ENCODE results near the gene THSD7B. TPM values are rescaled to one million over a fixed set of nuclear protein-coding genes. Genes with fewer than 3 reads are reported as not detected.

Gene THSD7B
- total RNA-seq, 6 donors from 2014 or later, result 0.47 TPM; not detected in 5

DNA sequence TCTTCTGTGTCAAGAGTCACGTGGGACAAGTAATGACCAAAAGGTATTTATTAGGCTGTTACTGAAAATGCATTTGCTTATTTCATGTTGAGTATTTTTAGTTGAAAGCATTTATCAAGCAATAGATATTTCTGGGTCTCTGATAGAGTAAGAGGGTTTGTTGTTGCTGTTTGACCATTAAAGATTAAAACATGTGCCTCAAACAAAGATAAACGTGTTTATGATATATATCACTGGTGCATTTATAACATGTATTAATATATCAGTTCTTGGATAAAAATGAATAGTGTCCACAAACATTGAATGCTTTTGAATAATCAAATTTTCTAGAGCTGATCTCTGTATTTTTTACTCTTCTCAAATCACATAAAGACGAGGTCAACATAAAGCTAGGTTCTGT lies 467.7 kb downstream of the THSD7B start:
- H3K27me3 ChIP-seq, result no peaks in the 10 kb centered on the region
- H3K4me3 ChIP-seq, result no peak overlapping the region
- 80 to 86% methylated on average over 3 of the region's 3 CpGs for WGBS, 2 donors

DNA sequence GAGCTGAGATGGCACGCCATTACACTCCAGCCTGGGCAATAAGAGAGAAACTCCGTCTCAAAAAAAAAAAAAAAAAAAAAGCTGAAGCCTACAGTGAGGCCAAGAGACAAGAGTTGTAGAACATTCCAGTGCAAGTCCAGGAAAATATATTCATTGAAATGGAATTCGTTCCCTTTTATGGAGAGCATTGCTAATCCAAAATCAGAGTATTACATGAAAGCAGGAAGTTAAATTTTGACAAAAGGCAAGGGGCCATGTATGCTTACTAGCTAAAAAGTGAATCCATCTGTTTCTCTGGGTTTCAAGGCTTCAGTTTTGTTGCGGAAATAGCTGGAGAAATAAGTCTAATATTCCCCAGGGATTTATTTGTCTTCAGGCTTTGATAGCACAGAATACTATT lies 471.7 kb downstream of the THSD7B start:
- Histone ChIP-seq H3K4me1 (no peaks in the 10 kb centered on the region), H3K27me3 (no peaks in the 10 kb centered on the region), H3K4me3 (no peak overlapping the region), H3K36me3 (no peaks in the 10 kb centered on the region), H3K9me3 (no peaks in the 10 kb centered on the region), H3K27ac (no peak overlapping the region)
- TF ChIP-seq, protein P1, sequence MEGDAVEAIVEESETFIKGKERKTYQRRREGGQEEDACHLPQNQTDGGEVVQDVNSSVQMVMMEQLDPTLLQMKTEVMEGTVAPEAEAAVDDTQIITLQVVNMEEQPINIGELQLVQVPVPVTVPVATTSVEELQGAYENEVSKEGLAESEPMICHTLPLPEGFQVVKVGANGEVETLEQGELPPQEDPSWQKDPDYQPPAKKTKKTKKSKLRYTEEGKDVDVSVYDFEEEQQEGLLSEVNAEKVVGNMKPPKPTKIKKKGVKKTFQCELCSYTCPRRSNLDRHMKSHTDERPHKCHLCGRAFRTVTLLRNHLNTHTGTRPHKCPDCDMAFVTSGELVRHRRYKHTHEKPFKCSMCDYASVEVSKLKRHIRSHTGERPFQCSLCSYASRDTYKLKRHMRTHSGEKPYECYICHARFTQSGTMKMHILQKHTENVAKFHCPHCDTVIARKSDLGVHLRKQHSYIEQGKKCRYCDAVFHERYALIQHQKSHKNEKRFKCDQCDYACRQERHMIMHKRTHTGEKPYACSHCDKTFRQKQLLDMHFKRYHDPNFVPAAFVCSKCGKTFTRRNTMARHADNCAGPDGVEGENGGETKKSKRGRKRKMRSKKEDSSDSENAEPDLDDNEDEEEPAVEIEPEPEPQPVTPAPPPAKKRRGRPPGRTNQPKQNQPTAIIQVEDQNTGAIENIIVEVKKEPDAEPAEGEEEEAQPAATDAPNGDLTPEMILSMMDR (IDR thresholded peaks at IDR 0.05), result no peak
- TF ChIP-seq POLR2AphosphoS5 (IDR thresholded peaks at IDR 0.05), result no peak
- no peak for TF ChIP-seq POLR2A (IDR thresholded peaks at IDR 0.05)
- no peak for TF ChIP-seq EP300 (IDR thresholded peaks at IDR 0.05)
- ATAC-seq (ENCODE audit: low FRiP score in 2 of 2) (peak in 1 of 2 donors; percentile 75), DNase-seq (no peak)
- WGBS, 2 donors, result 75 to 91% methylated on average over 4 of the region's 4 CpGs

More for the DNA sequence above, 467.7 kb downstream of the THSD7B start:
- Histone ChIP-seq H3K36me3 (no peaks in the 10 kb centered on the region), H3K27ac (no peak overlapping the region), H3K4me1 (no peaks in the 10 kb centered on the region), H3K9me3 (no peaks in the 10 kb centered on the region)
- no peak for TF ChIP-seq POLR2A (IDR thresholded peaks at IDR 0.05)
- no peak for TF ChIP-seq EP300 (IDR thresholded peaks at IDR 0.05)
- TF ChIP-seq, protein P1 (IDR thresholded peaks at IDR 0.05), result no peak
- no peak for TF ChIP-seq POLR2AphosphoS5 (IDR thresholded peaks at IDR 0.05)
- no peak for DNase-seq
- no peak for ATAC-seq (ENCODE audit: low FRiP score in 2 of 2)

DNA sequence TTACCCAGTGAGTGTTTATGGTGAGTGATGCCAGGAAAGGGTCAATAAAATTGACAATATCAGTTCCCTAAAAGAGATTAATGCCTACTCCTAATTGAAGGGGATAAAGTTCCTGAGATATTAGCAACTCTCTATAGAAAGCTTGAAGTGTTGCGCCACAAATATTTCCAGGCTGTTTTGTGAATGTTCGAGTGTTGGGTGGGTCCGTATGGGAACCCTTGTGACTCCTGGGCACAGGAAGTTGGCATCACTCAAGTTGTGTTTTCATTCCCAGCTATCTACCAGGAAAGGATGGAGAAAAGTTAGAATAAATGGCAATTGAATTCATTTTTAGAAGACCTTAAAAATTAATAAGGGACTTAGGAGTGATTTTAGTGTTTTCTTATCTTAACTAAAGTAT lies 472.7 kb downstream of the THSD7B start:
- Histone ChIP-seq H3K36me3 (no peaks in the 10 kb centered on the region), H3K27ac (no peak overlapping the region), H3K27me3 (no peaks in the 10 kb centered on the region), H3K9me3 (no peaks in the 10 kb centered on the region), H3K4me3 (no peak overlapping the region), H3K4me1 (no peaks in the 10 kb centered on the region)
- peak in 1 of 2 donors; percentile 44 for DNase-seq
- ATAC-seq (ENCODE audit: low FRiP score in 2 of 2), result no peak
- TF ChIP-seq POLR2AphosphoS5 (IDR thresholded peaks at IDR 0.05) (no peak), POLR2A (IDR thresholded peaks at IDR 0.05) (no peak), EP300 (IDR thresholded peaks at IDR 0.05) (no peak)
- TF ChIP-seq, protein P1 (IDR thresholded peaks at IDR 0.05), result no peak
- WGBS, 2 donors, result 69 to 70% methylated on average over 3 of the region's 3 CpGs

DNA sequence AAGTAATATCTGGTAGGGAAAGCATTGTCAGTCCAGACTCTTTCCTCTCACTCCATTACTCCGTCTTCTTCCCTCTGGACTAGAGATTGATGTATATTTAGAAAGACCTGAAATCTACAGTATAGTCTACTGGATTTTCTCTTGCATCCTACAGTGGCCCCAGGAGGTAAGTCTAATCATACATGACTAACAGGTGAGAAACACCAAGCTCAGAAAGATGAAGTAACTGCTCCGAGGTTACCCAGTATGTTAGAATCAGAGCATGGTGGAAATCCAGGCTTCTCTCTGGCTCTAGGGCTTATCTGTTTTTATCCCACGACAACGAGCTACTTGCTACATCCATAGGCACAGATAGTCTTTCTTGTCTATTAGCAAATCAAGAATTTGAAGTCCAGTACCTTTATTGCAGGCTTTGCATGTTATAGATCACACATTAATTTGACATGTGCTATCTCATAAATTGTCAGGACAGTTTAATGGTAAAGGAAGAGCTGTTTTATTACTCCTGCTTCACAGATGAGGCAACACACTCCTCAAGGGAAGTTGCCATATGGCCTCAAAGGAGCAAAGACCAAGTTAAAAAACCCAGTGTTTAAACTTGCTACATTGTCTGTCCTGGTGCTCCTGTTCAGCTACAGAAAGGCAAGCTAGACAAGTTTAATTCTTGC lies 484.3 kb downstream of the THSD7B start:
- H3K4me3 ChIP-seq, result no peak overlapping the region
- H3K27me3 ChIP-seq, result no peaks in the 10 kb centered on the region
- H3K27ac ChIP-seq, result no peak overlapping the region
- H3K4me1 ChIP-seq, result no peaks in the 10 kb centered on the region
- no peaks in the 10 kb centered on the region for H3K9me3 ChIP-seq
- TF ChIP-seq, protein P1 (IDR thresholded peaks at IDR 0.05), result no peak
- TF ChIP-seq POLR2AphosphoS5 (IDR thresholded peaks at IDR 0.05), result no peak
- no peak for TF ChIP-seq POLR2A (IDR thresholded peaks at IDR 0.05)
- TF ChIP-seq EP300 (IDR thresholded peaks at IDR 0.05), result no peak
- DNase-seq (no peak), ATAC-seq (ENCODE audit: low FRiP score in 2 of 2) (no peak)
- WGBS, 2 donors, result 85 to 89% methylated on average over 4 of the region's 4 CpGs
- H3K36me3 ChIP-seq, result no peaks in the 10 kb centered on the region

DNA sequence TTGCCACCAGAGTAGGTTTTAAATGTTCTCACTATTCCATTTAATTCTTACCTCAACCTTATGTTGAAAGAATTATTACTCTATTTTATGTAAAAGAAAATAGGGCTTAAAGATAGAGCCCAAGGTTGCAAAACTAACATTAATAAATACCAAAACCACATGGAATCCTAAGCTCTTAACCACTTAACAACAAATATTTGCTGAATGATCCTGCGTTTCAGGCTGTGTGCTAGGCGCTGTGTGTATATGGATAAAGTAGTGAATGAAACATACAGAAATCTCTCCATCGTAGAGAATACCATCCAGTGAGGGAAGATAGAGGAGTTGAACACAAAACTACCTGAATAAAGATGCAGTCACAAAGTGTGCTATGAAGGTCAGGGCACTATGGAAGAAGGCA lies 485.1 kb downstream of the THSD7B start:
- H3K27ac ChIP-seq, result no peak overlapping the region
- no peaks in the 10 kb centered on the region for H3K4me1 ChIP-seq
- no peaks in the 10 kb centered on the region for H3K9me3 ChIP-seq
- ATAC-seq (ENCODE audit: low FRiP score in 2 of 2) (no peak), DNase-seq (no peak)
- WGBS, 2 donors, result 76 to 80% methylated on average over 3 of the region's 3 CpGs
- H3K27me3 ChIP-seq, result no peaks in the 10 kb centered on the region
- TF ChIP-seq POLR2A (IDR thresholded peaks at IDR 0.05), result no peak
- TF ChIP-seq, protein P1 (IDR thresholded peaks at IDR 0.05), result no peak
- TF ChIP-seq POLR2AphosphoS5 (IDR thresholded peaks at IDR 0.05), result no peak
- TF ChIP-seq EP300 (IDR thresholded peaks at IDR 0.05), result no peak
- H3K36me3 ChIP-seq, result no peaks in the 10 kb centered on the region
- no peak overlapping the region for H3K4me3 ChIP-seq

All from upper lobe of left lung (tissue), 6 donors.